Esophagus muscularis mucosa (tissue), 3 donors: ENCODE data around the gene SMCO3.

Source experiments
- CTCF ChIP-seq, 3 experiments: fragments of 200-600 bp in 2 of 3; fragments of 450-650 bp in 1 of 3; sonication (generic) in 2 of 3; IDR thresholded peaks; one replicate each; pipeline ENCODE4 v1.5.1; 2017 to 2019; ENCODE audit warnings: antibody characterized with exemption in 3 of 3, mild to moderate bottlenecking in 2 of 3, moderate library complexity in 1 of 3
- POLR2AphosphoS5 ChIP-seq, 2 donors: sonication (generic); formaldehyde crosslinking; IDR thresholded peaks; one replicate each; pipeline ENCODE4 v1.6.1; 2017; ENCODE audit warnings: antibody characterized with exemption in 2 of 2

GRCh38 chr12:14852880-14853279, 38.9 kb upstream of the SMCO3 start:
- no peak for TF ChIP-seq CTCF (IDR thresholded peaks at IDR 0.05)
- no peak for TF ChIP-seq POLR2AphosphoS5 (IDR thresholded peaks at IDR 0.05)
